Natural killer cell (primary cell): ENCODE data around the gene RSPH1. TPM values are rescaled to one million over a fixed set of nuclear protein-coding genes. Genes with fewer than 3 reads are reported as not detected.

ENCODE experiments used
- ATAC-seq, 3 donors: fragments of 150-1000 bp in 2 of 3; fragments of 200-7000 bp in 1 of 3; cut with Tn5 transposase; 1 replicate in 1 of 3; 2 replicates in 2 of 3; pipeline ENCODE4 v1.10.0; 2021; ENCODE audit warnings: mild to moderate bottlenecking in 2 of 3, moderate library complexity in 2 of 3
- DNase-seq, 2 donors: peaks; one replicate each; pipeline versions ENCODE4 v3.0.0 to v3.0.0-alpha.2; 2013 to 2021; ENCODE audit warnings: mixed read lengths in 1 of 2
- H3K27ac ChIP-seq: one replicate; pipeline ENCODE4 v1.5.1; 2013; ENCODE audit warnings: mild to moderate bottlenecking, low read length
- H3K27me3 ChIP-seq: one replicate; pipeline ENCODE4 v1.6.1; 2013; ENCODE audit warnings: low read length; ENCODE audit not compliant: control insufficient read depth, insufficient read depth
- H3K36me3 ChIP-seq: one replicate; pipeline ENCODE4 v1.6.1; 2013; ENCODE audit warnings: low read length; ENCODE audit not compliant: control insufficient read depth, insufficient read depth
- H3K4me1 ChIP-seq: one replicate; pipeline ENCODE4 v1.6.1; 2013; ENCODE audit warnings: low read length; ENCODE audit not compliant: control insufficient read depth, insufficient read depth
- H3K4me3 ChIP-seq: one replicate; pipeline ENCODE4 v1.5.1; 2013; ENCODE audit warnings: low read length
- H3K9me3 ChIP-seq: one replicate; pipeline ENCODE4 v1.6.1; 2013; ENCODE audit warnings: low read length; ENCODE audit not compliant: control insufficient read depth, insufficient read depth
- H3K27ac Mint-ChIP-seq, 2 donors: one replicate each; pipeline ENCODE4 v1.8.0; 2022; ENCODE audit warnings: mild to moderate bottlenecking in 2 of 2, mixed read lengths in 2 of 2, moderate library complexity in 1 of 2
- H3K27me3 Mint-ChIP-seq, 2 donors: one replicate each; pipeline ENCODE4 v1.8.0; 2022; ENCODE audit warnings: low read depth in 2 of 2, mixed read lengths in 2 of 2
- H3K36me3 Mint-ChIP-seq: one replicate; pipeline ENCODE4 v1.8.0; 2022; ENCODE audit warnings: mixed read lengths
- H3K4me1 Mint-ChIP-seq, 2 donors: one replicate each; pipeline ENCODE4 v1.8.0; 2022; ENCODE audit warnings: mixed read lengths in 2 of 2
- H3K4me3 Mint-ChIP-seq: one replicate; pipeline ENCODE4 v1.8.0; 2022; ENCODE audit warnings: mild to moderate bottlenecking, moderate library complexity, mixed read lengths
- H3K9me3 Mint-ChIP-seq, 2 donors: one replicate each; pipeline ENCODE4 v1.8.0; 2022; ENCODE audit warnings: mixed read lengths in 2 of 2
- CTCF ChIP-seq: fragments of 200-600 bp; IDR thresholded peaks from one replicate; pipeline ENCODE4 v1.8.0; 2022; ENCODE audit warnings: antibody characterized with exemption
- WGBS: methylation state at CpG from one replicate; pipeline ENCODE4 v1.1.7; 2013; ENCODE audit warnings: missing lambda C conversion rate; ENCODE audit not compliant: insufficient coverage; 5-methylcytosine and 5-hydroxymethylcytosine counted together
- intact Hi-C: fragments of 100-400 bp; cut with micrococcal nuclease; formaldehyde crosslinking; loops from one replicate; pipeline ENCODE4 v1.14.2; 2022
- total RNA-seq, 4 donors: library from RNA; stranded (reverse); fragments of 120-200 nt in 1 of 4; gene quantifications; one replicate each; pipeline versions ENCODE4 v1.2.3 to v1.2.4, GENCODE V29; 2013 to 2022

RSPH1 gene
- total RNA-seq, 3 donors from 2014 or later (not counting 1 experiment from before 2014, with no cell fraction given): 0.16 TPM; not detected in 2

DNA sequence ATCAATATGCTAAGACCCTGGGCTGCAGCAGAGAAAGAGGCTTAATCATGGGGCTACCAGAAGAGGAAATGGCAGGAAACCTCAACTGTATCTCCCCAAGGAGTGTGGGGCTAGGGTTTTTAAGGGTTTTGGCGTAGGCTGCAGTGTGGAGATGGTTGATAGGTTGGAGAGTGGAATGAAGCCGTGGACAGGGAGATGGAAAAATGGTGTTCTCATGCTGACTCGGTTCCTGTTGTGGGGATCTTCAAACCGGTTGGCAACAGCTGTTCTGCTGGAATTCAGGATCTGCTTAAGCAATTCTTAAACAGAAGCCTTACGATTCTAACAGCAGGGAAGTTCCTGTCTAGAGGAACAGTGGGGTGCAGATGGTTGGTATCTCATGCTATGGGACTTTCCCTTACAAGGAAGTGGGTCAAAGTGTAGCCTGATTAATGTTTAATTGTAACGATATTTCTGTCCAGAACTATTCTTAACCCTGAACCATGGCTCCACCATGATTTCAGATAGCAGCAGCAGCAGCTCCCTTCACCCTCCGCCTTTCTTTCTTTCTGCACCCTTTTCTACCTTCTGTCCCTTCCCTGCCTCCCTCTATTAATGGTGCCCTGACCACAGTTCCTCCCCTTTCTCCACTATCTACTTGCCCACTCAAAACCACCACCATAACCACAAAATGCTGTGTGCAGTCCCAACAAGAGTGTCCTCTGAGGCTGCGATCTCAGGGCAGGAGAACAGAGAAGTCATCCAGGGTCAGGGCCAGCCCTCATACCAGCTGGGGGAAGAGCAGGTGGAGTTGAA is 30.8 kb downstream of the RSPH1 start:
- no peaks in the 10 kb centered on the region for H3K9me3 ChIP-seq
- ATAC-seq: peak; percentile 29 to 42 (median 31)
- Mint-ChIP-seq H3K9me3 (no peaks in the 10 kb centered on the region), H3K27ac (peak overlapping the region; percentile 80 to 87), H3K4me1 (peaks cover 42 to 48% of the 10 kb centered on the region in 2 donors), H3K4me3 (peak overlapping the region; percentile 29), H3K27me3 (peaks cover 18 to 43% of the 10 kb centered on the region in 2 donors), H3K36me3 (no peaks in the 10 kb centered on the region)
- no peak for TF ChIP-seq CTCF
- no peak overlapping the region for H3K4me3 ChIP-seq
- DNase-seq: peak in 1 of 2 donors; percentile 60
- intact Hi-C loops: loop anchor here (2.0 to 5.0 kb wide), 3 partner anchors 32 to 47 kb away; partner anchors contain the start of genes RSPH1 and SLC37A1
- H3K27me3 ChIP-seq: no peaks in the 10 kb centered on the region
- peaks cover 54% of the 10 kb centered on the region for H3K4me1 ChIP-seq
- H3K36me3 ChIP-seq: no peaks in the 10 kb centered on the region
- 20% methylated on average over 8 of the region's 8 CpGs for WGBS
- no peak overlapping the region for H3K27ac ChIP-seq

- Mint-ChIP-seq H3K4me1 (peaks cover 42 to 48% of the 10 kb centered on the region in 2 donors), H3K36me3 (no peaks in the 10 kb centered on the region), H3K27me3 (peaks cover 18 to 39% of the 10 kb centered on the region in 2 donors), H3K4me3 (peak overlapping the region; percentile 77), H3K27ac (peak overlapping the region; percentile 80 to 87), H3K9me3 (no peaks in the 10 kb centered on the region)
- no peaks in the 10 kb centered on the region for H3K27me3 ChIP-seq
- ATAC-seq (peak; percentile 85 to 91 (median 86)), DNase-seq (peak; percentile 68 to 89)
- no peaks in the 10 kb centered on the region for H3K36me3 ChIP-seq
- H3K4me3 ChIP-seq: no peak overlapping the region
- H3K9me3 ChIP-seq: no peaks in the 10 kb centered on the region
- TF ChIP-seq CTCF: no peak
- 33% methylated on average over 16 of the region's 17 CpGs for WGBS
- H3K27ac ChIP-seq: peak overlapping the region; percentile 64
- peaks cover 55% of the 10 kb centered on the region for H3K4me1 ChIP-seq
- intact Hi-C loops: loop anchor here (2.0 kb wide), 2 partner anchors 33 to 39 kb away; partner anchors contain the start of gene RSPH1
Observed at GRCh38 chr21:42463861-42464515, 32.0 kb downstream of the RSPH1 start.

- Histone ChIP-seq H3K27me3 (no peaks in the 10 kb centered on the region), H3K4me1 (peaks cover 51% of the 10 kb centered on the region), H3K4me3 (no peak overlapping the region), H3K9me3 (no peaks in the 10 kb centered on the region), H3K36me3 (no peaks in the 10 kb centered on the region), H3K27ac (no peak overlapping the region)
- intact Hi-C loops: no loop called here
- DNase-seq (no peak), ATAC-seq (no peak)
- no peak for TF ChIP-seq CTCF
- 66% methylated on average over 9 of the region's 10 CpGs for WGBS
- H3K36me3 Mint-ChIP-seq: no peaks in the 10 kb centered on the region
- no peak overlapping the region for H3K4me3 Mint-ChIP-seq
- H3K4me1 Mint-ChIP-seq: peaks cover 35 to 42% of the 10 kb centered on the region in 2 donors
- H3K27ac Mint-ChIP-seq: peak overlapping the region in 1 of 2 donors; percentile 87
- peaks cover 20 to 21% of the 10 kb centered on the region in 2 donors for H3K27me3 Mint-ChIP-seq
- H3K9me3 Mint-ChIP-seq: no peaks in the 10 kb centered on the region
Observed at GRCh38 chr21:42461881-42462877, 33.8 kb downstream of the RSPH1 start.
